Measurements from ENCODE around the gene PITPNC1. TPM values are rescaled to one million over a fixed set of nuclear protein-coding genes. Genes with fewer than 3 reads are reported as not detected.

The PITPNC1 gene
- total RNA-seq, 6 donors from 2014 or later, result 8.5 to 23.3 (median 13.7) TPM

- H3K27me3 ChIP-seq, result no peaks in the 10 kb centered on the region
- no peaks in the 10 kb centered on the region for H3K9me3 ChIP-seq
- TF ChIP-seq POLR2AphosphoS5 (IDR thresholded peaks at IDR 0.05), result no peak
- no peak for TF ChIP-seq POLR2A (IDR thresholded peaks at IDR 0.05)
- no peak for TF ChIP-seq EP300 (IDR thresholded peaks at IDR 0.05)
- TF ChIP-seq, protein P1, sequence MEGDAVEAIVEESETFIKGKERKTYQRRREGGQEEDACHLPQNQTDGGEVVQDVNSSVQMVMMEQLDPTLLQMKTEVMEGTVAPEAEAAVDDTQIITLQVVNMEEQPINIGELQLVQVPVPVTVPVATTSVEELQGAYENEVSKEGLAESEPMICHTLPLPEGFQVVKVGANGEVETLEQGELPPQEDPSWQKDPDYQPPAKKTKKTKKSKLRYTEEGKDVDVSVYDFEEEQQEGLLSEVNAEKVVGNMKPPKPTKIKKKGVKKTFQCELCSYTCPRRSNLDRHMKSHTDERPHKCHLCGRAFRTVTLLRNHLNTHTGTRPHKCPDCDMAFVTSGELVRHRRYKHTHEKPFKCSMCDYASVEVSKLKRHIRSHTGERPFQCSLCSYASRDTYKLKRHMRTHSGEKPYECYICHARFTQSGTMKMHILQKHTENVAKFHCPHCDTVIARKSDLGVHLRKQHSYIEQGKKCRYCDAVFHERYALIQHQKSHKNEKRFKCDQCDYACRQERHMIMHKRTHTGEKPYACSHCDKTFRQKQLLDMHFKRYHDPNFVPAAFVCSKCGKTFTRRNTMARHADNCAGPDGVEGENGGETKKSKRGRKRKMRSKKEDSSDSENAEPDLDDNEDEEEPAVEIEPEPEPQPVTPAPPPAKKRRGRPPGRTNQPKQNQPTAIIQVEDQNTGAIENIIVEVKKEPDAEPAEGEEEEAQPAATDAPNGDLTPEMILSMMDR (IDR thresholded peaks at IDR 0.05), result no peak
- WGBS, 2 donors, result 72 to 82% methylated on average over 5 of the region's 5 CpGs
- DNase-seq (no peak), ATAC-seq (ENCODE audit: low FRiP score in 2 of 2) (no peak)
- H3K4me3 ChIP-seq, result no peak overlapping the region
- no peak overlapping the region for H3K27ac ChIP-seq
- peaks cover 10 to 23% (median 19%) of the 10 kb centered on the region in 4 donors for H3K4me1 ChIP-seq
- H3K36me3 ChIP-seq, result no peaks in the 10 kb centered on the region
Observed at GRCh38 chr17:67375054-67375427, 2.0 kb upstream of the PITPNC1 start.

DNA sequence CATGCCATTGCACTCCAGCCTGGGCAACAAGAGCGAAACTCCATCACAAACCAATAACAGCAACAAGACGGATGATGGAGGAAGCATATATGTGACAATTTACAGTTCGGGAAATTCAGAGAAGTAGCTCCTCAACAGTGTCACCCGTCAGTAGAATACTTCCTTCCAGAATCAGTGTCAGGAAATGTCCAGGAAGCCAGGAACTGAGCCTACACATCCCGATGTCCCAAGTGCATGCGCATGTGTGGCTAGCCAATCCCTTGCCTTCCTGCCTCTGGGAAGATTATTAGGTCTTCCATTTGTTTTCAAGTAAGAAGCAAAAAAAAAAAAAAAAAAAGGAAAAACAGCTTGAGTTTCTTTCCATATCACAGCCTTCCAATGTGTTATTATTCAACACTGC, 1.4 kb upstream of the PITPNC1 start:
- H3K9me3 ChIP-seq, result no peaks in the 10 kb centered on the region
- ATAC-seq (ENCODE audit: low FRiP score in 2 of 2), result no peak
- H3K27me3 ChIP-seq, result no peaks in the 10 kb centered on the region
- no peaks in the 10 kb centered on the region for H3K36me3 ChIP-seq
- TF ChIP-seq POLR2AphosphoS5 (IDR thresholded peaks at IDR 0.05), result no peak
- no peak for TF ChIP-seq EP300 (IDR thresholded peaks at IDR 0.05)
- TF ChIP-seq POLR2A (IDR thresholded peaks at IDR 0.05), result no peak
- TF ChIP-seq, protein P1 (IDR thresholded peaks at IDR 0.05), result no peak
- H3K4me3 ChIP-seq, result no peak overlapping the region
- WGBS, 2 donors, result 59 to 61% methylated on average over 6 of the region's 6 CpGs
- DNase-seq, result no peak
- peaks cover 10 to 23% (median 19%) of the 10 kb centered on the region in 4 donors for H3K4me1 ChIP-seq
- no peak overlapping the region for H3K27ac ChIP-seq

GRCh38 chr17:67376415-67376736, 705 bp upstream of the PITPNC1 start:
- TF ChIP-seq POLR2A (IDR thresholded peaks at IDR 0.05), result no peak
- no peak for TF ChIP-seq POLR2AphosphoS5 (IDR thresholded peaks at IDR 0.05)
- TF ChIP-seq, protein P1 (IDR thresholded peaks at IDR 0.05), result no peak
- no peak for TF ChIP-seq EP300 (IDR thresholded peaks at IDR 0.05)
- peak overlapping the region; percentile 90 to 97 (median 94) for H3K27ac ChIP-seq
- H3K4me3 ChIP-seq, result peak overlapping the region in 3 of 4 donors; percentile 64 to 82 (median 74)
- DNase-seq, result no peak
- no peaks in the 10 kb centered on the region for H3K27me3 ChIP-seq
- no peaks in the 10 kb centered on the region for H3K9me3 ChIP-seq
- WGBS, 2 donors, result 40% methylated on average over 6 of the region's 6 CpGs
- ATAC-seq (ENCODE audit: low FRiP score in 2 of 2), result no peak
- peaks cover 10 to 23% (median 19%) of the 10 kb centered on the region in 4 donors for H3K4me1 ChIP-seq
- no peaks in the 10 kb centered on the region for H3K36me3 ChIP-seq

- Histone ChIP-seq H3K4me3 (peak overlapping the region; percentile 64 to 82 (median 76)), H3K4me1 (peaks cover 10 to 23% (median 19%) of the 10 kb centered on the region in 4 donors), H3K27me3 (no peaks in the 10 kb centered on the region), H3K9me3 (no peaks in the 10 kb centered on the region), H3K27ac (peak overlapping the region; percentile 90 to 97 (median 94)), H3K36me3 (no peaks in the 10 kb centered on the region)
- TF ChIP-seq EP300 (IDR thresholded peaks at IDR 0.05), result no peak
- peak in 2 of 4 donors; percentile 10 to 51 for TF ChIP-seq POLR2A (IDR thresholded peaks at IDR 0.05)
- TF ChIP-seq POLR2AphosphoS5 (IDR thresholded peaks at IDR 0.05), result no peak
- TF ChIP-seq, protein P1 (IDR thresholded peaks at IDR 0.05), result no peak
- 1% methylated on average over 42 to 48 of the region's 100 CpGs for WGBS, 2 donors
- ATAC-seq (ENCODE audit: low FRiP score in 2 of 2) (peak; percentile 41 to 72), DNase-seq (peak; percentile 61 to 92)
Observed at GRCh38 chr17:67377488-67378453, 690 bp downstream of the PITPNC1 start.

Data from upper lobe of left lung (tissue), 6 donors.